ENCODE data around the gene COL6A2. TPM values are rescaled to one million over a fixed set of nuclear protein-coding genes. Genes with fewer than 3 reads are reported as not detected.

COL6A2 gene
- total RNA-seq, 2 donors from 2014 or later: 198 to 474 TPM

- no peaks in the 10 kb centered on the region for H3K9me3 ChIP-seq
- peaks cover 0 to 19% of the 10 kb centered on the region in 2 donors for H3K36me3 ChIP-seq
- H3K27ac ChIP-seq: no peak overlapping the region
- no peaks in the 10 kb centered on the region for H3K27me3 ChIP-seq (replicated peaks; ENCODE audit: insufficient read depth)
- H3K4me1 ChIP-seq (replicated peaks): no peaks in the 10 kb centered on the region
- H3K4me3 ChIP-seq: no peak overlapping the region
- 91% methylated on average over 17 of the region's 17 CpGs for WGBS
- no peak for DNase-seq (ENCODE audit: low spot score)
- intact Hi-C loops (cut with DNase I): no loop called here
- no peak for TF ChIP-seq POLR2A (IDR thresholded peaks at IDR 0.05)
- no peak for TF ChIP-seq POLR2AphosphoS5 (IDR thresholded peaks at IDR 0.05)
- no peak for TF ChIP-seq CTCF (IDR thresholded peaks at IDR 0.05)
Observed at GRCh38 chr21:46115441-46116188, 17.7 kb downstream of the COL6A2 start.

GRCh38 chr21:46116189-46116775 lies 18.4 kb downstream of the COL6A2 start:
- WGBS: 78% methylated on average over 19 of the region's 20 CpGs
- no peaks in the 10 kb centered on the region for H3K9me3 ChIP-seq
- no peaks in the 10 kb centered on the region for H3K27me3 ChIP-seq (replicated peaks; ENCODE audit: insufficient read depth)
- TF ChIP-seq POLR2AphosphoS5 (IDR thresholded peaks at IDR 0.05) (no peak), CTCF (IDR thresholded peaks at IDR 0.05) (no peak), POLR2A (IDR thresholded peaks at IDR 0.05) (no peak)
- H3K4me3 ChIP-seq: no peak overlapping the region
- no peaks in the 10 kb centered on the region for H3K4me1 ChIP-seq (replicated peaks)
- H3K36me3 ChIP-seq: peaks cover 0 to 21% of the 10 kb centered on the region in 2 donors
- no peak for DNase-seq (ENCODE audit: low spot score)
- intact Hi-C loops (cut with DNase I): no loop called here
- no peak overlapping the region for H3K27ac ChIP-seq

GRCh38 chr21:46116776-46117585 lies 19.1 kb downstream of the COL6A2 start:
- H3K27ac ChIP-seq: no peak overlapping the region
- intact Hi-C loops (cut with DNase I): no loop called here
- no peaks in the 10 kb centered on the region for H3K9me3 ChIP-seq
- no peaks in the 10 kb centered on the region for H3K4me1 ChIP-seq (replicated peaks)
- no peaks in the 10 kb centered on the region for H3K27me3 ChIP-seq (replicated peaks; ENCODE audit: insufficient read depth)
- TF ChIP-seq POLR2A (IDR thresholded peaks at IDR 0.05) (no peak), POLR2AphosphoS5 (IDR thresholded peaks at IDR 0.05) (no peak), CTCF (IDR thresholded peaks at IDR 0.05) (no peak)
- no peak for DNase-seq (ENCODE audit: low spot score)
- 55% methylated on average over 18 of the region's 24 CpGs for whole genome bisulfite sequencing
- peaks cover 0 to 21% of the 10 kb centered on the region in 2 donors for H3K36me3 ChIP-seq
- no peak overlapping the region for H3K4me3 ChIP-seq

GRCh38 chr21:46117586-46118315 lies 19.8 kb downstream of the COL6A2 start:
- H3K36me3 ChIP-seq: peaks cover 0 to 14% of the 10 kb centered on the region in 2 donors
- no peak for TF ChIP-seq CTCF (IDR thresholded peaks at IDR 0.05)
- no peak for TF ChIP-seq POLR2AphosphoS5 (IDR thresholded peaks at IDR 0.05)
- no peak for TF ChIP-seq POLR2A (IDR thresholded peaks at IDR 0.05)
- DNase-seq (ENCODE audit: low spot score): no peak
- no peak overlapping the region for H3K4me3 ChIP-seq
- 80% methylated on average over 25 of the region's 29 CpGs for WGBS
- H3K9me3 ChIP-seq: no peaks in the 10 kb centered on the region
- H3K4me1 ChIP-seq (replicated peaks): no peaks in the 10 kb centered on the region
- H3K27ac ChIP-seq: no peak overlapping the region
- intact Hi-C loops (cut with DNase I): no loop called here
- no peaks in the 10 kb centered on the region for H3K27me3 ChIP-seq (replicated peaks; ENCODE audit: insufficient read depth)

Measured in prostate gland (tissue), 2 donors.